Natural killer cell (primary cell): Measurements from ENCODE around the gene TMEM234. TPM values are rescaled to one million over a fixed set of nuclear protein-coding genes. Genes with fewer than 3 reads are reported as not detected.

Source experiments
- ATAC-seq, 3 donors: fragments of 150-1000 bp in 2 of 3; fragments of 200-7000 bp in 1 of 3; cut with Tn5 transposase; 1 replicate in 1 of 3; 2 replicates in 2 of 3; pipeline ENCODE4 v1.10.0; 2021; ENCODE audit warnings: mild to moderate bottlenecking in 2 of 3, moderate library complexity in 2 of 3
- DNase-seq, 2 donors: peaks; one replicate each; pipeline versions ENCODE4 v3.0.0 to v3.0.0-alpha.2; 2013 to 2021; ENCODE audit warnings: mixed read lengths in 1 of 2
- H3K27ac ChIP-seq: one replicate; pipeline ENCODE4 v1.5.1; 2013; ENCODE audit warnings: mild to moderate bottlenecking, low read length
- H3K27me3 ChIP-seq: one replicate; pipeline ENCODE4 v1.6.1; 2013; ENCODE audit warnings: low read length; ENCODE audit not compliant: control insufficient read depth, insufficient read depth
- H3K36me3 ChIP-seq: one replicate; pipeline ENCODE4 v1.6.1; 2013; ENCODE audit warnings: low read length; ENCODE audit not compliant: control insufficient read depth, insufficient read depth
- H3K4me1 ChIP-seq: one replicate; pipeline ENCODE4 v1.6.1; 2013; ENCODE audit warnings: low read length; ENCODE audit not compliant: control insufficient read depth, insufficient read depth
- H3K4me3 ChIP-seq: one replicate; pipeline ENCODE4 v1.5.1; 2013; ENCODE audit warnings: low read length
- H3K9me3 ChIP-seq: one replicate; pipeline ENCODE4 v1.6.1; 2013; ENCODE audit warnings: low read length; ENCODE audit not compliant: control insufficient read depth, insufficient read depth
- H3K27ac Mint-ChIP-seq, 2 donors: one replicate each; pipeline ENCODE4 v1.8.0; 2022; ENCODE audit warnings: mild to moderate bottlenecking in 2 of 2, mixed read lengths in 2 of 2, moderate library complexity in 1 of 2
- H3K27me3 Mint-ChIP-seq, 2 donors: one replicate each; pipeline ENCODE4 v1.8.0; 2022; ENCODE audit warnings: low read depth in 2 of 2, mixed read lengths in 2 of 2
- H3K36me3 Mint-ChIP-seq: one replicate; pipeline ENCODE4 v1.8.0; 2022; ENCODE audit warnings: mixed read lengths
- H3K4me1 Mint-ChIP-seq, 2 donors: one replicate each; pipeline ENCODE4 v1.8.0; 2022; ENCODE audit warnings: mixed read lengths in 2 of 2
- H3K4me3 Mint-ChIP-seq: one replicate; pipeline ENCODE4 v1.8.0; 2022; ENCODE audit warnings: mild to moderate bottlenecking, moderate library complexity, mixed read lengths
- H3K9me3 Mint-ChIP-seq, 2 donors: one replicate each; pipeline ENCODE4 v1.8.0; 2022; ENCODE audit warnings: mixed read lengths in 2 of 2
- WGBS: methylation state at CpG from one replicate; pipeline ENCODE4 v1.1.7; 2013; ENCODE audit warnings: missing lambda C conversion rate; ENCODE audit not compliant: insufficient coverage; 5-methylcytosine and 5-hydroxymethylcytosine counted together
- intact Hi-C: fragments of 100-400 bp; cut with micrococcal nuclease; formaldehyde crosslinking; loops from one replicate; pipeline ENCODE4 v1.14.2; 2022
- total RNA-seq, 4 donors: library from RNA; stranded (reverse); fragments of 120-200 nt in 1 of 4; gene quantifications; one replicate each; pipeline versions ENCODE4 v1.2.3 to v1.2.4, GENCODE V29; 2013 to 2022
- TF ChIP-seq, protein P1 (sequence below): fragments of 200-600 bp; IDR thresholded peaks from one replicate; pipeline ENCODE4 v1.8.0; 2022; ENCODE audit warnings: antibody characterized with exemption

TMEM234 gene
- total RNA-seq, 3 donors from 2014 or later (not counting 1 experiment from before 2014, with no cell fraction given) = 22.2 to 27.1 (median 24.7) TPM

DNA sequence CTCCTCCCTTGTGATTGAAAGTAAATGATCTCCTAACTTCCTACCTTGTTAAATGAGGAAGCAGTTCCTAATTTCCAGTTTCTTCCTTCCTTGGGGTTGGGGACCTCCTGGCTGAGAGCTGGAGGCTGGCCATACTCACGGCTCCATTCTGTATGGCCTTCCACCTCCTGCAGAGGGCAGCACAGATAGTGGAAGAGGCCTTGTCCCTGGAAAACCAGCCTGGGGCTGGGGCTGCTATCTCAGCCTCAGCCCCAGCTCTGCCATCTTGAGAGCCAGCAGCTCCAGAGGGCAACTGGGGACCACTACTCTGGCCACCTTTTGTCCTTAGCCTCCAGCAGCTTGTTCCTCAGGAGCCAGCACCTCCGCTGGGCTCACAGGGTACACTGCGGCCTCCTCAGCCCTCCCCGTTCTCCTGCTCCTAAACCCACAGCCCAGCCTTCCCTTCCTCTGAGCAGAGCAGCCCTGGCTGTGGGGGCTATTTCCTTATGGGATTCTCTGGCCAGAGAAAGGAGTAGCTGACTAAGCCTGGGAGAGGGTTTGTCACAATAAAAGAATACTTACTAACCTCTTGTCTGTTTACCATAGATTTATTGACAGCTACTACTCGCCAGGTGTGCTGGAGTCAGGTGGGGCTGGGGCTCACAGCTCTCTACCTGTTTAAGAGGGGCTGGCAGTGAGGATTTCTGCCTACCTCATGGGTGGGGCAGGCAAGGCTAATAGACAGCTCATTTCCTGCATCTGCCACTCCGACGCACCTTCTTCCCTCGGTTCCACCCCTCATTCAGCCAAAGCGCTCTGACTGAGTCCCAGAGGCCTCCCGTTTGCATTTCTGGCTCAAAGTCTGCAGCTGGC is 6.3 kb downstream of the TMEM234 start:
- H3K27me3 Mint-ChIP-seq = no peaks in the 10 kb centered on the region
- H3K4me1 ChIP-seq = peaks cover 6% of the 10 kb centered on the region
- H3K27me3 ChIP-seq = no peaks in the 10 kb centered on the region
- peak; percentile 35 to 79 for DNase-seq
- no peaks in the 10 kb centered on the region for H3K36me3 Mint-ChIP-seq
- 88% methylated on average over 10 of the region's 10 CpGs for WGBS
- H3K36me3 ChIP-seq = peaks cover 35% of the 10 kb centered on the region
- H3K9me3 Mint-ChIP-seq = no peaks in the 10 kb centered on the region
- peaks cover 5% of the 10 kb centered on the region in 2 donors for H3K4me1 Mint-ChIP-seq
- H3K9me3 ChIP-seq = no peaks in the 10 kb centered on the region
- peak; percentile 73 to 99 (median 92) for ATAC-seq
- H3K4me3 Mint-ChIP-seq = no peak overlapping the region
- no peak overlapping the region for H3K27ac Mint-ChIP-seq
- TF ChIP-seq, protein P1, sequence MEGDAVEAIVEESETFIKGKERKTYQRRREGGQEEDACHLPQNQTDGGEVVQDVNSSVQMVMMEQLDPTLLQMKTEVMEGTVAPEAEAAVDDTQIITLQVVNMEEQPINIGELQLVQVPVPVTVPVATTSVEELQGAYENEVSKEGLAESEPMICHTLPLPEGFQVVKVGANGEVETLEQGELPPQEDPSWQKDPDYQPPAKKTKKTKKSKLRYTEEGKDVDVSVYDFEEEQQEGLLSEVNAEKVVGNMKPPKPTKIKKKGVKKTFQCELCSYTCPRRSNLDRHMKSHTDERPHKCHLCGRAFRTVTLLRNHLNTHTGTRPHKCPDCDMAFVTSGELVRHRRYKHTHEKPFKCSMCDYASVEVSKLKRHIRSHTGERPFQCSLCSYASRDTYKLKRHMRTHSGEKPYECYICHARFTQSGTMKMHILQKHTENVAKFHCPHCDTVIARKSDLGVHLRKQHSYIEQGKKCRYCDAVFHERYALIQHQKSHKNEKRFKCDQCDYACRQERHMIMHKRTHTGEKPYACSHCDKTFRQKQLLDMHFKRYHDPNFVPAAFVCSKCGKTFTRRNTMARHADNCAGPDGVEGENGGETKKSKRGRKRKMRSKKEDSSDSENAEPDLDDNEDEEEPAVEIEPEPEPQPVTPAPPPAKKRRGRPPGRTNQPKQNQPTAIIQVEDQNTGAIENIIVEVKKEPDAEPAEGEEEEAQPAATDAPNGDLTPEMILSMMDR = peak; percentile 74
- intact Hi-C loops = loop anchor here (1.0 to 5.0 kb wide), 2 partner anchors 36 to 198 kb away; partner anchors contain the start of gene LCK
- H3K27ac ChIP-seq = no peak overlapping the region
- H3K4me3 ChIP-seq = no peak overlapping the region

DNA sequence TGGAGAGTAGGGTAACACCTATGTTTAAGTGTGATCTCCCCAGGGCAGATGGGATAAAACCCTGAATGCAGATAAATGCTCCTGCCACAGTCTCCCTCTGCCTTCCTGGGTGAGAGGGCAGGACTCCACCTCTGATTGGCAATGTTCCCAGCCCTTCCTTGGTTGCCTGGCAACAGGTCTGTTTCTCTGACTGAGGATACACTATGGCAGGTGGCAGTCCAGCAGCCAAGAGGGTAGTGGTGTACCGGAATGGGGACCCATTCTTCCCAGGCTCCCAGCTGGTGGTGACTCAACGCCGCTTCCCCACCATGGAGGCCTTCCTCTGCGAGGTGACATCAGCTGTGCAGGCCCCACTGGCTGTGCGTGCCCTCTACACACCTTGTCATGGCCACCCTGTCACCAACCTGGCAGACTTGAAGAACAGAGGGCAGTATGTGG is 13.2 kb downstream of the TMEM234 start, which contains the start of gene DCDC2B:
DCDC2B (plus strand) TSS at position 199 of the 438 bp plus-strand sequence; CDS start at position 204, 5 bp downstream.
- intact Hi-C loops = no loop called here
- TF ChIP-seq, protein P1 = no peak
- Mint-ChIP-seq H3K4me1 (peaks cover 8 to 20% of the 10 kb centered on the region in 2 donors), H3K9me3 (no peaks in the 10 kb centered on the region), H3K36me3 (no peaks in the 10 kb centered on the region), H3K4me3 (no peak within 1 kb of the TSS), H3K27me3 (no peaks in the 10 kb centered on the region), H3K27ac (peak within 1 kb of the TSS in 1 of 2 donors; percentile 56)
- no peak within 1 kb of the TSS for H3K27ac ChIP-seq
- peaks cover 7% of the 10 kb centered on the region for H3K36me3 ChIP-seq
- ATAC-seq (no peak), DNase-seq (no peak)
- peaks cover 28% of the 10 kb centered on the region for H3K4me1 ChIP-seq
- no peaks in the 10 kb centered on the region for H3K27me3 ChIP-seq
- H3K9me3 ChIP-seq = no peaks in the 10 kb centered on the region
- no peak within 1 kb of the TSS for H3K4me3 ChIP-seq
- 92% methylated on average over 5 of the region's 5 CpGs for WGBS

DNA sequence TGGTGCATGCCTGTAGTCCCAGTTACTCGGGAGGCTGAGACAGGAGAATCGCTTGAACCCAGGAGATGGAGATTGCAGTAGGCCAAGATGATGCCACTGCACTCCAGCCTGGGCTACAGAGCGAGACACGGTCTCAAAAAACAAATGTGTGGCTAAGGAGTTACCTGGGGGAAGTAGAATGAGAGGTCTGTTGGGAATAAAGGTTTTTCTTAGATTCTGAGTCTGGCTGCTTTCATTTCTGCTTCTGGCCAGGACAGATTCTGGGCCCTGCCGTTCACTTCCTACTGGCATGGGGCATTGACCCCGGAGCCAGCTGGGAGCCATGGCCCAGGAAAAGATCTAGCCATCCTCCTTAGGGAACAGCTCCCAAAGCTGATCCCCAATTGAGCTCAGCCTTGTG is 13.7 kb downstream of the TMEM234 start:
- TF ChIP-seq, protein P1 = no peak
- H3K4me1 ChIP-seq = peaks cover 28% of the 10 kb centered on the region
- Mint-ChIP-seq H3K36me3 (no peaks in the 10 kb centered on the region), H3K4me1 (peaks cover 13 to 25% of the 10 kb centered on the region in 2 donors), H3K27me3 (no peaks in the 10 kb centered on the region), H3K9me3 (no peaks in the 10 kb centered on the region), H3K4me3 (no peak overlapping the region), H3K27ac (no peak overlapping the region)
- no peak overlapping the region for H3K27ac ChIP-seq
- peaks cover 9% of the 10 kb centered on the region for H3K36me3 ChIP-seq
- WGBS = 81% methylated on average over 6 of the region's 6 CpGs
- no peak overlapping the region for H3K4me3 ChIP-seq
- ATAC-seq = no peak
- no peaks in the 10 kb centered on the region for H3K9me3 ChIP-seq
- no peaks in the 10 kb centered on the region for H3K27me3 ChIP-seq
- intact Hi-C loops = no loop called here
- no peak for DNase-seq
